Activated gamma-delta T cell (primary cell): ENCODE results near the gene GRID2.
"Not testable (repeated sequence)": the region's sequence is repeated elsewhere in the genome, so short reads cannot be mapped to it uniquely, and the experiment has no call there.

Experiments used
- DNase-seq: peaks from one replicate; lab custom pipeline; 2025; lab: John Stamatoyannopoulos, UW
- total RNA-seq, 2 donors: gene quantifications; one replicate each; lab custom pipeline; 2026; lab: John Stamatoyannopoulos, UW

GRID2 gene
- total RNA-seq = 0 to 0.05 reads per million in 2 donors

- DNase-seq = no peak
Measured at GRCh38 chr4:92303621-92304027, at the start of gene GRID2. Gene GRID2 (plus strand): TSS chr4:92303966.

GRCh38 chr4:92253986-92254671 is 49.6 kb upstream of the GRID2 start:
- no peak for DNase-seq

- no peak for DNase-seq
Measured at GRCh38 chr4:92254767-92255442, 48.9 kb upstream of the GRID2 start.

GRCh38 chr4:92255920-92256244 is 47.9 kb upstream of the GRID2 start:
- DNase-seq = no peak

GRCh38 chr4:92257931-92258857 is 45.6 kb upstream of the GRID2 start:
- no peak for DNase-seq

GRCh38 chr4:92261256-92261655 is 42.5 kb upstream of the GRID2 start:
- no peak for DNase-seq

GRCh38 chr4:92262371-92262770 is 41.4 kb upstream of the GRID2 start:
- no peak for DNase-seq

DNA sequence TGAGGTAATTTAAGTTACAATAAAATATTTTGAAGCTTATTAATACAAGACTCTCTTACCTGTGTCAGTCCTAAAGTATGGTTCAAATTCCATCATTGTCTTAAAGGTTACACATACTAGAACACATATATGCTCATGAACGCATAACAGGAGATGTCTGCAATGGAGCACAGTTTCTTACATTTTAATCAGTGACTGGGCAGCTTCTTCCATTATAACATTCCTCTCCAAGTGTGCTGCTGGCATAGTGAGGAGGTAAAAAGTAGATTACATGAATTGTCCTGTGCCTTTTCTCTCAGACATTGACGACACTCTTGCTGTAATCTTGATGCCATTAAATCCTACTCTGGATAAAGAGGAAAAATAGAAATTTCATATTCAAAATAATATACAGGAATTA is 40.8 kb upstream of the GRID2 start:
- DNase-seq = no peak

GRCh38 chr4:92263575-92263974 is 40.2 kb upstream of the GRID2 start:
- DNase-seq = no peak

DNA sequence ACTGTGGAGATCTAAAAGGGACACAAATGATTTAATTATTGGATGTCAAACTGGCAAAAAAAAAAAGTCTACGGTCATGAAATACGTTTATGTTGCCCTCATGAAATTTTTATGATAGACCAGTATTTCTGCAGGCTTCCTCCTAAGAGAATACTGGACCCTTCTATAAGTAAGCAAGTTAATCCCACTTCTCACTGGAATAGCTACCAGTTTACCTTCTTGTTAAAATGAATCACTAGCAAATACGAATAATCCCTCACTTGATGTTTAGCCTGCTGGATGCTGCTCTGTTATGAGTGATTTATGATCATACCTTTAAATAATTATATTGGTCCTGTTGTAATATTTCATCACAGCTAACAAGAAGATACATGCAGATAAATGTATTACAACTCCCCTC is 39.6 kb upstream of the GRID2 start:
- DNase-seq = no peak

DNA sequence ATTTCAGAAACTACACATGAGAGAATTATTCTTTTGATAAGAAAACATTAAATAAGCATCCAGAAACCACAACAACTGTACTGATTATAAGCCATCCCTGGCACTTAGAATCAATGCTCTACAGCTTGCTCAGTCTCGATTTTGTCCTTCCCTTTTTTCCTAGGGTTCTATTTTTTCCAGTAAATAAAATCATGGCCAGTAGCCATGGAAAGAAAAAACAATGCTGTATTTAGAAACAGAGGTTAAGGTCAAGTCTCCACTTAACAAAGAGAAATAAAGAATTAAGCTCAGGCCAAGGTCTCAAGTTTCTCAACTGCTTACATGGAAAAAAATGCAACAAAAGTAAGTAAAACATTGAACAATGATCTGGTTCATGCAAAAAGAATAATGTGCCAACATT is 38.7 kb upstream of the GRID2 start:
- no peak for DNase-seq

DNA sequence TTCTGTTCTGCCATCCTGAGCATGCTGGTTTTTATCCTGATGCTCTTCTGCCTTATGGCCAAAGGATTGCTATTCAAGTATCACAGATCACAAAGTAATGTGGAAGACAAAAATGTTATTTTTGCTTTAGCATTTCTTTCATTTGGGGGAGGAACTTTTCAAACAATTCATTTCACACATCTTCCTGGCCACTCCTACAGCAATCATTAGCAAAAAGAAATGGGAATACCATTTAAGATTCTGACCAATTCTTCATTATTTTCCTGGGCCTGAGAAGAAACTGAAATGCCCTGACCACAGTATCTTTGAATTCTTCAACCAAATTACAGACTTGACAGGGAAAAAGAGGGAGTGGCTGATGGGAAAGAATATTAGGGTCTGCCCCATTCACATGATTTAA is 38.0 kb upstream of the GRID2 start:
- no peak for DNase-seq

GRCh38 chr4:92266521-92266920 is 37.2 kb upstream of the GRID2 start:
- no peak for DNase-seq

- DNase-seq = no peak
Measured at GRCh38 chr4:92268642-92269041, 35.1 kb upstream of the GRID2 start.

DNA sequence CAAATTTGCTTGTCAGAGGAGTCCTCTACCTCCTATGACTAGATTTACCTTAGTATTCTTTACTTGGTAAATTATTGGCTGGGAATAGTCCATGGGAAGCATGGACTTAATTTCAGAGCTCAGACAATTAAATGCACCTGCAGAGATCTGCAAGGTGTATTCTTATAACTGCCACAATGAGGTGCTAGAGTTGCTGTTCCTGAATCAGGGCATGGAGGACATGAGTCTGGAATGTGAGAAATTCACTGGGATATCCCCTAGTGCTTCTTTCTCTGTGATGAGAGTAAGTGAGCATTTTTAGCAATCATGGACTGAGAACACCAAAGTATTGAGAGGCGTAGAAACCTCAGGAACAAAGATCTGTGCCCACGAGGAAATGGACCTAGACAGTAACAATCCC is 32.9 kb upstream of the GRID2 start:
- DNase-seq = no peak

- DNase-seq = not testable (repeated sequence)
Measured at GRCh38 chr4:92271551-92271950, 32.2 kb upstream of the GRID2 start.

GRCh38 chr4:92277057-92277881 is 26.5 kb upstream of the GRID2 start:
- DNase-seq = not testable (repeated sequence)

DNA sequence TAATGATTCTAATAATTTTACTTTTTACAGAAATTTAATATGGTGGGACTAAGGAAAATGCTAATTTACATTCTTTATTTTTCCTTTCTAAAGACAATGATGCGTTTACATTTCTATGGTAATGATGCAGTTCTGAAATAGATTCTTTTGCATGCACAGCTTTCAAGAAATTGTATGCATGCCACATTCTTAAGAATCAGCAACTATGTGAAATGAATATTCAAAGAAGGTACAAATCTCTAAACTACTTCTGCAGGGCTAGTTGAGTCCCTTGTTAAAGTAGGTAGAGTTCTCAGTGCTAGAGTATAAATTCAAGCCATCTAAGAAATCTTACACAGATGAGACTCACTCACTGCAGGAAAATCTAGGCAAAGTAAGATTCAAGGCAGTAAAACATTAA is 24.5 kb upstream of the GRID2 start:
- no peak for DNase-seq

DNA sequence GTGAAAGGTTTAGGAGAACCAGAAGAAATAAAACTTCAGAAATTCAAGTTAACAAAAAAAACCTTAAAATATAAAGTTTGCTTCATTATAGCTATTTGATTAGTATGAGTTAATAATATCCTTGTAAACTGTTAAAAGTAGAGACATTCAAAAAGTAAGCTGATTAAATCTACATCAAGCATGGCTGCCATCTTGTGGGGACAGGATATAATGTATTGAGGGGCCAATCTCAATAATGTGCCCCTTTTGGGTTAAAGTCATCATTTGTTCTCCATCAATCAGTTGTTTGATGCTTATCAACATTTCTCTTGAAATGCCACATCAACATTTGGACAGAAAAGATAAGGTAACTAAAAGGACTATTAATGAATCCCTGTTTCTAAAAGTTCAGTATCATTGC is 4.6 kb upstream of the GRID2 start:
- no peak for DNase-seq

- DNase-seq = no peak
Measured at GRCh38 chr4:92304121-92304520, 355 bp downstream of the GRID2 start.

DNA sequence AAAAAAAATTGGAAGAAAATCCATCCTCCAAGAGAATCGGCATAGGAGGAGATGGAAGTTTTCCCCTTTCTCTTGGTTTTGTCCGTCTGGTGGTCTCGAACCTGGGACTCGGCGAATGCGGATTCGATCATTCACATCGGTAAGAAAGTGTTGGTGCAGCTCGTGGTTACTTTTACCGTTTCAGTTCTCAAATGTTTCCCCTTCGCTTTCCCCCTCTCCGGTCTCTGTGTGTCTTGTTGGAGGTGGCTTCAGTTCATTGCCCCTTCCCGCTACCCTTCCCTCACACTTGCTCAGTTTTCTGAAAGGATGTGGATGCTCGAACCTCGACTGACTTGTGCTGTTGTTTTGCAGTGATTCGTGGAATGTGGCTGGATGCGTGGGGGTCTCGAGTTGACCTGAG is 840 bp downstream of the GRID2 start:
- no peak for DNase-seq
